CD4-positive, alpha-beta T cell treated with Interleukin-6 for 4 hours (primary cell): ENCODE results near the gene FNDC3B.
"Not testable (repeated sequence)": the region's sequence is repeated elsewhere in the genome, so short reads cannot be mapped to it uniquely, and the experiment has no call there.

Source experiments
- DNase-seq: peaks from one replicate; pipeline ENCODE4 v3.0.0-alpha.2; 2020; ENCODE audit warnings: mixed read lengths

The FNDC3B gene

GRCh38 chr3:172076212-172076611, 36.8 kb downstream of the FNDC3B start:
- DNase-seq, result no peak

- DNase-seq, result no peak
These were observed 37.9 kb downstream of the FNDC3B start for GRCh38 chr3:172077197-172077757.

- DNase-seq, result no peak
These were observed 38.9 kb downstream of the FNDC3B start for GRCh38 chr3:172078244-172078643.

GRCh38 chr3:172078721-172079120, 39.3 kb downstream of the FNDC3B start:
- DNase-seq, result no peak

GRCh38 chr3:172079326-172079976, 40.1 kb downstream of the FNDC3B start:
- no peak for DNase-seq

DNA sequence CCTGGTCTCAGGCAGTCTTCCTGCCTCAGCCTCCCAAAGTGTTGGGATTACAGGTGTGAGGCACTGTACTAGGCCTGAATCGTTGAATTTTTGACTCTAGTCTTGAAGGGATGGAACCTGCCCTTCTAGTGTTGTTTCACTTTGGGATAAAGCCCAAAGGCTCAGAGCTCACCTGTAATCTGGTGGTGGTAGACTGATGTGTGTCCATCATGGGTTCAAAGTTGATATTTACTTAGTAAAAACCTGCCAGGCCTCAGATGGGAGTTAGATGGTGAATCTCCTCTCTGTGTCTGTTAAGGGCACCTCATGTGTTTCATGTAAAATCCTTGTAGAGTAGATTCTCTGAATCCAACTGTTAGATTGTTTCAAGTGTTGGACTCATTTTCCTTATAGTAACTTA, 41.1 kb downstream of the FNDC3B start:
- DNase-seq, result no peak

DNA sequence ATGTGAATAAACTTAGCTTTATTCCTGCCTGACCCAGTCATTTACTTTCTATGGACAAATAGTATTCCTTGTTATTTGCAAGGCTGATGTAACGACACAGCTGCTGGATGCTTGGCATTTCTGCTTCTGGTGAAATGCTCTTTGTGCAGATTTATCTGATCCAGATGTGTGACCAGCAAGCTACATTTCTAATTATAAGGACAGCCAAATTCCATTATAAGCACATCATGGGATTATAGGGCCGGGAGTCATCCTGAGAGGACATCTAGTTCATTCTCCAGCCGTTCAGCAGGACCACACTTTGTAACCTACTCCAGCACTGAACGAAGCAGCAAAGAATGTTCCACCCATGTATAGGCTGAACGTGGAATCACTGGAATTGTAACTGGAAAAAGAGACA, 42.9 kb downstream of the FNDC3B start:
- DNase-seq, result no peak

GRCh38 chr3:172082820-172083513, 43.6 kb downstream of the FNDC3B start:
- DNase-seq, result no peak

GRCh38 chr3:172083995-172084409, 44.6 kb downstream of the FNDC3B start:
- no peak for DNase-seq

- no peak for DNase-seq
These were observed 45.6 kb downstream of the FNDC3B start for GRCh38 chr3:172084871-172085556.

DNA sequence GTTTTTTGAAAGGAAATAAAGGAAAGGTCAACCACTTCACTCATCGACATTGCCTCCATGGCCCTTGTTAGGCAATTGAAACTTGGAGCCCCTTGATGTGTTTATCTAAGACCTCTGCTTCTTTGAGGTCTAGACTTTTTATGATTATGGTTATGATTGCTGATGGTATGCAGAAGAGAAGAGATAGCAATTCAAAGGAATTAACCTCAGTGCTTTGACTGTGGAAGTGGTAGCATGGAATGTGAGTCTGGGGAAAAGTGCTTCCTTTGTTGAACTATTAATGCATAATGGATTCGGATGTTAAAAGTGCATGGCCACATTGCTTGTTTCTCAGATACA, 46.1 kb downstream of the FNDC3B start:
- DNase-seq, result no peak

GRCh38 chr3:172086071-172086470, 46.7 kb downstream of the FNDC3B start:
- DNase-seq, result no peak

DNA sequence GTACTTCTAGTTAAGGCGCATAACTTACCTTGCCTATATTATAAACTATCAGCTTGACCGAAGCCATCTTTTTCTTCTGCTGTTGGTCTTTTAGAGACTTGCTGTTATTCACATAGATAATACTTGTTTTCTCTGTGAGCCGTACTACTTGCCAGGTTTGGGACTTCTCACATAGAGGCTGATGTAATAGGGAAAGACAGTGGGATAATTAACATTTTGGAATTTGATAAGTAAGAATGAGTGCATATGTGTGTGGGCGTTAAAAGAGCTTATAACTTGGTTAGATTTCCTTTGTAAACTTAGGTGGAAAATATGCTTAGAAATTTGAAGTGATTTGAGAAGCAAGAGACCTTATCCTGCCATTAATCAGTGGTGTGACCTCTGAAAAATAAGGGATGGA, 47.8 kb downstream of the FNDC3B start:
- DNase-seq, result no peak

DNA sequence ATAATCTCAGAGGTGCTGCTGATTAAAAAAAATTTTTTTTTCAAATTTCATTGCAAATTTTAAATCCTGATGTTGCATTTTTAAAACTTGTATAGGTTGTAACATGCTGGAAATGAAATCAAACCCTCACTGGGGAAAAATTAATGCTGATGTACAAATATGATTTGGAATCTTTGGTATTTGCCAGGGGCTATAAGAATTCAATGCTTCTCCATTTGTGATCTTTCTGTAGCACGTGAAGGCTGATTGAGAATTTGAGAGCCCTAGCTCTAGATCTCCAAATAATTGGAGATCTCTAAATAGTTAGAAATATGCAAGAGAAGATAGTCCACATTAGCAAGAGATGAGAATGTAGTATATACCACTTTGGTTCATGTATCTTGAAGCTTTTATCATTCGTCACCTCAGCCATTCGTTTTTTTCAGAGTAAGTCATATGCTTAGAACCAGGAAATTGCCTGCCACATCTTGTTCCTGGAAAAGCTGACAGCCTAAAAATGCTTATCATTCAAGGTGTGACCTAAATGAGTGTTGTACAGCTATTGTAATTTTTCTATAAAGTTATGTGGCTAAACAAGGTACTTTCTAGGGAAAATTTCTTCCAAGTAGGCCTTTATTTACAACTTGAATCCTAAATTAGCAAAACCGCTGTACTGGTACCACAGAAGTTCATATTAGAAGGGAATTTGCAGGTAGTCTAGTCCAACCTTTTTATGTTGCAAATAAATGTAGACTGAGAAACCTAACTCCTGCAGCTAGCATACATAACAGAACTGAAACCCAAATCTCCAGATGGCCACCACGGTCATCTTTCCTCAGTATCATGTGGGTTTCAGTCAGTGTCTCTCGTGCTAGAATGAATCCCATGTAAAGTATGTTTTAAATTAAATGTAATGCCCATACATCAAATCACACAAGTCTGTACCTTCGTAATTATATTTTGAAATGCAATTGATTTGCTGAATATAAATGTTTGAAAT, 48.5 kb downstream of the FNDC3B start:
- no peak for DNase-seq

- no peak for DNase-seq
These were observed 49.9 kb downstream of the FNDC3B start for GRCh38 chr3:172089250-172089649.

- no peak for DNase-seq
These were observed 50.7 kb downstream of the FNDC3B start for GRCh38 chr3:172090035-172090434.

DNA sequence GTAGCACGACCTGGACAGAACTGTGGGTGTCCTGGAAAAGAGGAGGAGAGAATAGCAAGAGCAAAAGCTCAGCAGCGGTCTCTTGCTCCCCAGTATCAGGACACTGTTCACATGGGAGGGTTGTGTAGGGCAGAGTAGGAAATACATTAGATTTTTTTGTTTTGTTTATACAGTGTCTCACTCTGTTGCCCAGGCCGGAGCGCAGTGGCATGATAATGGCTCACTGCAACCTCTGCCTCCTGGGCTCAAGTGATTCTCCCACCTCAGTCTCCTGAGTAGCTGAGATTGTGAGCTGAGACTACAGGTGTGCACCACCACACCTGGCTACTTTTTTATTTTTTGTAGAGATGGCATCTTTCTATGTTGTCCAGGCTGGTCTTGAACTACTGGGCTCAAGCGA, 53.3 kb downstream of the FNDC3B start:
- DNase-seq, result no peak

GRCh38 chr3:172093581-172094443, 54.4 kb downstream of the FNDC3B start:
- DNase-seq, result not testable (repeated sequence)

- DNase-seq, result no peak
These were observed 55.5 kb downstream of the FNDC3B start for GRCh38 chr3:172094621-172095557.

GRCh38 chr3:172096881-172097420, 57.6 kb downstream of the FNDC3B start:
- no peak for DNase-seq
